Right lobe of liver (tissue), 6 donors: ENCODE results near the gene HOXA13. TPM values are rescaled to one million over a fixed set of nuclear protein-coding genes. Genes with fewer than 3 reads are reported as not detected.

Experiments used
- ATAC-seq, 4 donors: fragments of 200-7000 bp; cut with Tn5 transposase; one replicate each; pipeline ENCODE4 v1.9.1; 2020; ENCODE audit warnings: mild to moderate bottlenecking in 4 of 4, moderate library complexity in 4 of 4
- DNase-seq, 3 donors: peaks; one replicate each; pipeline ENCODE4 v3.0.0-alpha.2; 2020
- H3K27ac ChIP-seq, 3 donors: fragments of 200-600 bp; one replicate each; pipeline ENCODE4 v1.8.0; 2022
- H3K27me3 ChIP-seq, 2 donors: fragments of 200-600 bp; one replicate each; pipeline ENCODE4 v1.8.0; 2022
- H3K36me3 ChIP-seq, 4 donors: fragments of 200-600 bp; sonication (generic) in 1 of 4; one replicate each; pipeline versions ENCODE4 v1.5.1 to v1.8.0; 2017 to 2022; ENCODE audit warnings: control low read depth in 1 of 4
- H3K4me1 ChIP-seq, 4 donors: fragments of 200-600 bp; sonication (generic) in 1 of 4; one replicate each; pipeline versions ENCODE4 v1.5.1 to v1.8.0; 2017 to 2022; ENCODE audit warnings: control low read depth in 1 of 4
- H3K4me3 ChIP-seq, 3 donors: fragments of 200-600 bp; one replicate each; pipeline ENCODE4 v1.8.0; 2022
- H3K9me3 ChIP-seq, 4 donors: fragments of 200-600 bp; sonication (generic) in 1 of 4; one replicate each; pipeline versions ENCODE4 v1.5.1 to v1.8.0; 2017 to 2022; ENCODE audit warnings: control low read depth in 1 of 4
- CTCF ChIP-seq, 4 donors: fragments of 200-600 bp in 3 of 4; fragments of 450-650 bp in 1 of 4; IDR thresholded peaks; one replicate each; pipeline versions ENCODE4 v1.5.1 to v1.8.0; 2016 to 2022; ENCODE audit warnings: antibody characterized with exemption in 4 of 4, mild to moderate bottlenecking in 2 of 4
- POLR2A ChIP-seq: fragments of 450-650 bp; IDR thresholded peaks from one replicate; pipeline ENCODE4 v1.6.1; 2017; ENCODE audit warnings: antibody characterized with exemption, mild to moderate bottlenecking
- WGBS: methylation state at CpG from one replicate; pipeline ENCODE4 v1.1.6; 2018; ENCODE audit warnings: low coverage, low lambda C conversion rate; ENCODE audit not compliant: insufficient coverage; ENCODE audit errors: missing lambda C conversion rate; 5-methylcytosine and 5-hydroxymethylcytosine counted together
- intact Hi-C, 2 donors: fragments of 100-400 bp; cut with DNase I; formaldehyde crosslinking; loops; one replicate each; pipeline versions ENCODE4 v1.11.2 to v1.14.1; 2022
- long read RNA-seq: library from polyadenylated mRNA; unstranded; transcript quantifications from one replicate; pipeline ENCODE4 v2.0.0, GENCODE V29; 2019
- total RNA-seq, 6 experiments: library from RNA; depleted of rRNA in 2 of 6; stranded (reverse); fragments of >200 nt in 2 of 6; fragmentation: NEBNext Ultra II Directional in 3 of 6; extraction: Animal tissue kit (Norgen Biotek cat#: 25700) in 3 of 6; gene quantifications; one replicate each; pipeline versions ENCODE4 v1.1.0 to v1.2.4, GENCODE V29; 2016 to 2023
- donor health status: DM: no; HTN: yes; CAD: no.
- donor health status: DM: no; HTN: no; CAD: no.
- donor health status: DM: no; HTN: no; CAD: no.
- donor health status: DM: no; HTN: yes; CAD: no.
- donor health status: DM: no; HTN: yes; CAD: no.

The HOXA13 gene
- total RNA-seq, result not detected
- long read RNA-seq, result 0 reads

- H3K9me3 ChIP-seq, result no peaks in the 10 kb centered on the region
- H3K4me3 ChIP-seq, result no peak within 1 kb of the TSS
- H3K27ac ChIP-seq, result no peak within 1 kb of the TSS
- DNase-seq (no peak), ATAC-seq (peak in 2 of 4 donors; percentile 35 to 44)
- 3% methylated on average over 5 of the region's 99 CpGs for WGBS
- no peak for TF ChIP-seq CTCF (IDR thresholded peaks at IDR 0.05)
- TF ChIP-seq POLR2A, result no peak
- intact Hi-C loops, result loop anchor here in 1 of 2 donors (10.0 kb wide), 1 partner anchor 825 kb away; no protein-coding TSS in a partner anchor
- peaks cover 0 to 20% (median 5%) of the 10 kb centered on the region in 4 donors for H3K4me1 ChIP-seq
- H3K36me3 ChIP-seq, result no peaks in the 10 kb centered on the region
- peaks cover 29 to 64% of the 10 kb centered on the region in 2 donors for H3K27me3 ChIP-seq
These were observed at the start of gene HOXA13 for GRCh38 chr7:27199849-27200760. TSS of gene HOXA13 (minus strand) at chr7:27200091. CDS start at chr7:27200077, 14 bp downstream.

- TF ChIP-seq POLR2A, result no peak
- no peak for TF ChIP-seq CTCF (IDR thresholded peaks at IDR 0.05)
- Histone ChIP-seq H3K27me3 (peaks cover 28 to 49% of the 10 kb centered on the region in 2 donors), H3K4me1 (peaks cover 0 to 28% (median 0%) of the 10 kb centered on the region in 4 donors), H3K4me3 (no peak overlapping the region), H3K9me3 (no peaks in the 10 kb centered on the region), H3K27ac (no peak overlapping the region), H3K36me3 (no peaks in the 10 kb centered on the region)
- intact Hi-C loops, result no loop called here
- ATAC-seq, result no peak
- no peak for DNase-seq
- 16% methylated on average over 23 of the region's 23 CpGs for WGBS
These were observed 49.2 kb upstream of the HOXA13 start for GRCh38 chr7:27248911-27249723.

GRCh38 chr7:27248427-27248806 is 48.5 kb upstream of the HOXA13 start:
- Histone ChIP-seq H3K9me3 (no peaks in the 10 kb centered on the region), H3K36me3 (no peaks in the 10 kb centered on the region), H3K4me3 (no peak overlapping the region), H3K27me3 (peaks cover 31 to 56% of the 10 kb centered on the region in 2 donors), H3K27ac (no peak overlapping the region), H3K4me1 (peaks cover 0 to 28% (median 0%) of the 10 kb centered on the region in 4 donors)
- TF ChIP-seq CTCF (IDR thresholded peaks at IDR 0.05) (no peak), POLR2A (no peak)
- DNase-seq (no peak), ATAC-seq (no peak)
- intact Hi-C loops, result no loop called here
- WGBS, result 60% methylated on average over 2 of the region's 3 CpGs

- 40% methylated on average over 3 of the region's 4 CpGs for WGBS
- ATAC-seq (no peak), DNase-seq (no peak)
- no peak overlapping the region for H3K4me3 ChIP-seq
- no peak for TF ChIP-seq POLR2A
- TF ChIP-seq CTCF (IDR thresholded peaks at IDR 0.05), result no peak
- peaks cover 31 to 59% of the 10 kb centered on the region in 2 donors for H3K27me3 ChIP-seq
- H3K27ac ChIP-seq, result no peak overlapping the region
- H3K36me3 ChIP-seq, result no peaks in the 10 kb centered on the region
- H3K9me3 ChIP-seq, result no peaks in the 10 kb centered on the region
- H3K4me1 ChIP-seq, result peaks cover 0 to 32% (median 0%) of the 10 kb centered on the region in 4 donors
- intact Hi-C loops, result no loop called here
These were observed 47.8 kb upstream of the HOXA13 start for GRCh38 chr7:27247452-27248426.
